H9 (cell line): ENCODE measurements around the gene ZNF569. TPM values are rescaled to one million over a fixed set of nuclear protein-coding genes. Genes with fewer than 3 reads are reported as not detected.

ENCODE experiments used
- DNase-seq: peaks from one replicate; pipeline ENCODE4 v3.0.0-alpha.2; 2017
- H2AFZ ChIP-seq: one replicate; pipeline ENCODE4 v1.6.1; 2013; ENCODE audit warnings: mild to moderate bottlenecking, low read length, control low read depth, moderate library complexity
- H2AK5ac ChIP-seq: 2 replicates; pipeline ENCODE4 v1.6.1; 2013; ENCODE audit warnings: low read length, control low read depth, mixed read lengths; ENCODE audit not compliant: insufficient read length
- H2BK120ac ChIP-seq: one replicate; pipeline ENCODE4 v1.6.1; 2013; ENCODE audit warnings: low read depth, mild to moderate bottlenecking, low read length, control low read depth, inconsistent platforms; ENCODE audit not compliant: poor library complexity, severe bottlenecking
- H2BK12ac ChIP-seq: 2 replicates; pipeline ENCODE4 v1.6.1; 2013; ENCODE audit warnings: low read length, control low read depth, mixed read lengths, low read depth; ENCODE audit not compliant: insufficient read length
- H2BK15ac ChIP-seq: 2 replicates; pipeline ENCODE4 v1.6.1; 2013; ENCODE audit warnings: low read depth, low read length, control low read depth
- H2BK20ac ChIP-seq: one replicate; pipeline ENCODE4 v1.6.1; 2013; ENCODE audit warnings: low read depth, mild to moderate bottlenecking, low read length, control low read depth, inconsistent platforms; ENCODE audit not compliant: poor library complexity, severe bottlenecking
- H2BK5ac ChIP-seq: 2 replicates; pipeline ENCODE4 v1.6.1; 2013; ENCODE audit warnings: low read length, control low read depth, mixed read lengths; ENCODE audit not compliant: insufficient read length
- H3K14ac ChIP-seq: 2 replicates; pipeline ENCODE4 v1.6.1; 2013; ENCODE audit warnings: low read length, control low read depth; ENCODE audit not compliant: insufficient read depth
- H3K18ac ChIP-seq: 2 replicates; pipeline ENCODE4 v1.6.1; 2013; ENCODE audit warnings: low read depth, mild to moderate bottlenecking, mixed read lengths, low read length, control low read depth; ENCODE audit not compliant: insufficient read length
- H3K23ac ChIP-seq: 2 replicates; pipeline ENCODE4 v1.6.1; 2013; ENCODE audit warnings: low read length, control low read depth, mixed read lengths, low read depth; ENCODE audit not compliant: insufficient read length
- H3K23me2 ChIP-seq: 2 replicates; pipeline ENCODE4 v1.6.1; 2013; ENCODE audit warnings: low read depth, mild to moderate bottlenecking, mixed read lengths, low read length, control low read depth; ENCODE audit not compliant: insufficient read length, poor library complexity, severe bottlenecking
- H3K27ac ChIP-seq: 2 replicates; pipeline ENCODE4 v1.5.1; 2013; ENCODE audit warnings: low read length, control low read depth, mixed read lengths, low read depth; ENCODE audit not compliant: insufficient read length
- H3K27me3 ChIP-seq: 2 replicates; pipeline ENCODE4 v1.6.1; 2013; ENCODE audit warnings: low read length, control low read depth, inconsistent platforms; ENCODE audit not compliant: insufficient read depth
- H3K4ac ChIP-seq: 2 replicates; pipeline ENCODE4 v1.6.1; 2013; ENCODE audit warnings: low read depth, mild to moderate bottlenecking, control low read depth, inconsistent platforms, low read length, moderate library complexity
- H3K4me1 ChIP-seq: 2 replicates; pipeline ENCODE4 v1.6.1; 2013; ENCODE audit warnings: low read length, control low read depth, inconsistent platforms; ENCODE audit not compliant: insufficient read depth
- H3K4me2 ChIP-seq: 2 replicates; pipeline ENCODE4 v1.6.1; 2013; ENCODE audit warnings: low read length, control low read depth, mixed read lengths; ENCODE audit not compliant: insufficient read length, insufficient read depth
- H3K56ac ChIP-seq: 2 replicates; pipeline ENCODE4 v1.6.1; 2013; ENCODE audit warnings: low read depth, mild to moderate bottlenecking, mixed read lengths, low read length, control low read depth; ENCODE audit not compliant: insufficient read length
- H3K79me1 ChIP-seq: 2 replicates; pipeline ENCODE4 v1.6.1; 2013; ENCODE audit warnings: low read depth, mild to moderate bottlenecking, moderate library complexity, low read length, control low read depth, inconsistent platforms; ENCODE audit not compliant: insufficient read depth, poor library complexity, severe bottlenecking
- H3K79me2 ChIP-seq: 2 replicates; pipeline ENCODE4 v1.6.1; 2013; ENCODE audit warnings: low read length, control low read depth, inconsistent platforms; ENCODE audit not compliant: insufficient read depth
- H3K9ac ChIP-seq: 2 replicates; pipeline ENCODE4 v1.6.1; 2013; ENCODE audit warnings: low read length, control low read depth, mixed read lengths; ENCODE audit not compliant: insufficient read length; ENCODE audit errors: extremely low read depth
- H3K9me3 ChIP-seq: one replicate; pipeline ENCODE4 v1.6.1; 2013; ENCODE audit warnings: low read depth, low read length, inconsistent platforms; ENCODE audit not compliant: control insufficient read depth
- H3T11ph ChIP-seq: one replicate; pipeline ENCODE4 v1.6.1; 2013; ENCODE audit warnings: mild to moderate bottlenecking, low read length, control low read depth, inconsistent platforms
- H4K20me1 ChIP-seq: one replicate; pipeline ENCODE4 v1.6.1; 2013; ENCODE audit not compliant: control insufficient read depth, insufficient read length, insufficient read depth
- H4K5ac ChIP-seq: 2 replicates; pipeline ENCODE4 v1.6.1; 2013; ENCODE audit warnings: low read depth, mild to moderate bottlenecking, mixed read lengths, low read length, control low read depth; ENCODE audit not compliant: insufficient read length
- H4K8ac ChIP-seq: replicated peaks from 2 replicates; pipeline ENCODE4 v1.6.1; 2013; ENCODE audit warnings: low read length, control low read depth, mixed read lengths, low read depth; ENCODE audit not compliant: insufficient read length
- H4K91ac ChIP-seq: 2 replicates; pipeline ENCODE4 v1.6.1; 2013; ENCODE audit warnings: low read depth, mild to moderate bottlenecking, moderate library complexity, mixed read lengths, low read length, control low read depth; ENCODE audit not compliant: insufficient read length
- H3K27ac Mint-ChIP-seq, 3 experiments: 2 replicates in 2 of 3; 3 replicates in 1 of 3; pipeline ENCODE4 v1.8.0; 2020 to 2021; ENCODE audit warnings: mixed read lengths in 3 of 3, mild to moderate bottlenecking in 1 of 3, moderate library complexity in 1 of 3
- H3K27me3 Mint-ChIP-seq: 2 replicates; pipeline ENCODE4 v1.8.0; 2021; ENCODE audit warnings: low read depth, mild to moderate bottlenecking, moderate library complexity, mixed read lengths
- H3K36me3 Mint-ChIP-seq, 3 experiments: 2 replicates in 2 of 3; 3 replicates in 1 of 3; pipeline ENCODE4 v1.8.0; 2020 to 2021; ENCODE audit warnings: low read depth in 3 of 3, mixed read lengths in 3 of 3; ENCODE audit not compliant: insufficient read depth in 1 of 3
- H3K4me1 Mint-ChIP-seq, 2 experiments: 2 replicates each; pipeline ENCODE4 v1.8.0; 2020; ENCODE audit warnings: mixed read lengths in 2 of 2
- H3K4me3 Mint-ChIP-seq, 2 experiments: 2 replicates in 1 of 2; 3 replicates in 1 of 2; pipeline ENCODE4 v1.8.0; 2020 to 2021; ENCODE audit warnings: mild to moderate bottlenecking in 2 of 2, mixed read lengths in 2 of 2, moderate library complexity in 1 of 2
- H3K9me3 Mint-ChIP-seq, 2 experiments: 2 replicates in 1 of 2; 3 replicates in 1 of 2; pipeline ENCODE4 v1.8.0; 2020; ENCODE audit warnings: mild to moderate bottlenecking in 2 of 2, mixed read lengths in 2 of 2, moderate library complexity in 1 of 2
- WGBS: extraction: QIAGEN DNeasy Blood & Tissue Kit; methylation state at CpG from one replicate; pipeline ENCODE4 v1.1.7; 2013; ENCODE audit warnings: missing lambda C conversion rate, low lambda C conversion rate, mixed read lengths; ENCODE audit not compliant: insufficient read length; ENCODE audit errors: extremely low coverage; 5-methylcytosine and 5-hydroxymethylcytosine counted together
- total RNA-seq: library from RNA; stranded (reverse); gene quantifications from 2 replicates; pipeline ENCODE4 v1.2.1, GENCODE V29; 2021
- TF ChIP-seq, protein P1 (sequence below): fragments of 200-600 bp; sonication (generic); conservative IDR thresholded peaks from 3 replicates; pipeline ENCODE4 v1.8.0; 2021; ENCODE audit warnings: antibody characterized with exemption, mild to moderate bottlenecking

ZNF569 gene
- total RNA-seq, 1 experiment from 2014 or later = 14.2 TPM

DNA sequence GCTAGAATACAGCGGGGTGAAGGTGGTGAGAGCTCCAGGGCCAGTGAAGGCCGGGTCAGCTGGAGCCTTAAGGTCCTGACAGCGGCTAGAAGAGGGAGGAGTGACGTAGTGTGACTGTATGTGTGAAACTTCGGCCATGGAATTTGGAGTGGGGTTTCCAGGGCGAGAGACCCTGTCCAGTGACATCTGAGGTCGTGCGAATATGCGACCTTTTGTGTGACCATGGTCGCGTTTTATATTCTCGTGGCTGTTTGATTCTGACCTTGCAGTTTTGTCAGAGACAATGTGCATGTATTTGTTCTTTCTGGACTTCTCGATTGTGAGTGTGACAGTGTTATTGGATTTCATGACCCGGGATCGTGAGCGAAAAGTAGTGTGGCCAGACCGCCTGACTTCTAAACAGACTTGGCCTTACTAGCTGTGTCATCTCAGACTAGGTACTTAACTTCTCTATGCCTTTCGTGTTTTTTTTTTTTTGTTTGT lies 405 bp upstream of the ZNF569 start:
- no peak overlapping the region for H3K23ac ChIP-seq
- H3K4me1 ChIP-seq = no peaks in the 10 kb centered on the region
- Mint-ChIP-seq H3K4me1 (peaks cover 13 to 24% of the 10 kb centered on the region in 2 experiments), H3K36me3 (peaks cover 10 to 16% (median 11%) of the 10 kb centered on the region in 3 experiments), H3K4me3 (peak overlapping the region; percentile 97), H3K9me3 (peaks cover 0 to 15% of the 10 kb centered on the region in 2 experiments), H3K27ac (peak overlapping the region; percentile 24 to 92 (median 76); a peak in 3 of 7 replicates), H3K27me3 (no peaks in the 10 kb centered on the region)
- no peak overlapping the region for H3K27ac ChIP-seq
- H3K14ac ChIP-seq = no peak overlapping the region
- H2BK15ac ChIP-seq = no peak overlapping the region
- H3K9ac ChIP-seq = no peak overlapping the region
- no peak for DNase-seq
- peaks cover 16% of the 10 kb centered on the region for H3K23me2 ChIP-seq
- H3K18ac ChIP-seq = no peak overlapping the region
- H2BK120ac ChIP-seq = no peak overlapping the region
- TF ChIP-seq, protein P1, sequence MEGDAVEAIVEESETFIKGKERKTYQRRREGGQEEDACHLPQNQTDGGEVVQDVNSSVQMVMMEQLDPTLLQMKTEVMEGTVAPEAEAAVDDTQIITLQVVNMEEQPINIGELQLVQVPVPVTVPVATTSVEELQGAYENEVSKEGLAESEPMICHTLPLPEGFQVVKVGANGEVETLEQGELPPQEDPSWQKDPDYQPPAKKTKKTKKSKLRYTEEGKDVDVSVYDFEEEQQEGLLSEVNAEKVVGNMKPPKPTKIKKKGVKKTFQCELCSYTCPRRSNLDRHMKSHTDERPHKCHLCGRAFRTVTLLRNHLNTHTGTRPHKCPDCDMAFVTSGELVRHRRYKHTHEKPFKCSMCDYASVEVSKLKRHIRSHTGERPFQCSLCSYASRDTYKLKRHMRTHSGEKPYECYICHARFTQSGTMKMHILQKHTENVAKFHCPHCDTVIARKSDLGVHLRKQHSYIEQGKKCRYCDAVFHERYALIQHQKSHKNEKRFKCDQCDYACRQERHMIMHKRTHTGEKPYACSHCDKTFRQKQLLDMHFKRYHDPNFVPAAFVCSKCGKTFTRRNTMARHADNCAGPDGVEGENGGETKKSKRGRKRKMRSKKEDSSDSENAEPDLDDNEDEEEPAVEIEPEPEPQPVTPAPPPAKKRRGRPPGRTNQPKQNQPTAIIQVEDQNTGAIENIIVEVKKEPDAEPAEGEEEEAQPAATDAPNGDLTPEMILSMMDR = no peak
- no peak overlapping the region for H4K91ac ChIP-seq
- H2AK5ac ChIP-seq = no peak overlapping the region
- H2BK12ac ChIP-seq = no peak overlapping the region
- H3K27me3 ChIP-seq = no peaks in the 10 kb centered on the region
- H4K20me1 ChIP-seq = no peaks in the 10 kb centered on the region
- H2BK20ac ChIP-seq = no peak overlapping the region
- H3K56ac ChIP-seq = no peak overlapping the region
- no peak overlapping the region for H2AFZ ChIP-seq
- H3K4ac ChIP-seq = no peak overlapping the region
- no peaks in the 10 kb centered on the region for H3K79me1 ChIP-seq
- no peak overlapping the region for H4K5ac ChIP-seq
- no peak overlapping the region for H3T11ph ChIP-seq
- H3K4me2 ChIP-seq = peak overlapping the region; percentile 98
- WGBS = no CpG with 5 or more reads among the region's 18 CpGs
- no peaks in the 10 kb centered on the region for H3K79me2 ChIP-seq
- H3K9me3 ChIP-seq = no peaks in the 10 kb centered on the region
- no peak overlapping the region for H2BK5ac ChIP-seq
- no peak overlapping the region for H4K8ac ChIP-seq
